HG02588 (cell line): ENCODE results near the gene LDLRAD4.
"Not testable (repeated sequence)": the region's sequence is repeated elsewhere in the genome, so short reads cannot be mapped to it uniquely, and the experiment has no call there.

ENCODE experiments used
- ATAC-seq: cut with Tn5 transposase; IDR thresholded peaks from one replicate; pipeline ENCODE4 v1.9.1; 2021; ENCODE audit warnings: mild to moderate bottlenecking, moderate library complexity; ENCODE audit not compliant: unreplicated experiment

The LDLRAD4 gene

GRCh38 chr18:13245481-13246000, 27.0 kb downstream of the LDLRAD4 start:
- no peak for ATAC-seq

- no peak for ATAC-seq
These were observed 27.6 kb downstream of the LDLRAD4 start for GRCh38 chr18:13246121-13246520.

GRCh38 chr18:13246591-13246990, 28.0 kb downstream of the LDLRAD4 start:
- no peak for ATAC-seq

- ATAC-seq: no peak
These were observed 28.9 kb downstream of the LDLRAD4 start for GRCh38 chr18:13247506-13247905.

- ATAC-seq: no peak
These were observed 34.3 kb downstream of the LDLRAD4 start for GRCh38 chr18:13252686-13253410.

GRCh38 chr18:13253786-13254688, 35.5 kb downstream of the LDLRAD4 start:
- ATAC-seq: no peak

- no peak for ATAC-seq
These were observed 36.7 kb downstream of the LDLRAD4 start for GRCh38 chr18:13254971-13255927.

GRCh38 chr18:13256444-13257305, 38.1 kb downstream of the LDLRAD4 start:
- ATAC-seq: no peak

- no peak for ATAC-seq
These were observed 38.9 kb downstream of the LDLRAD4 start for GRCh38 chr18:13257361-13257980.

GRCh38 chr18:13258921-13259320, 40.4 kb downstream of the LDLRAD4 start:
- ATAC-seq: no peak

GRCh38 chr18:13259701-13260100, 41.1 kb downstream of the LDLRAD4 start:
- ATAC-seq: no peak

GRCh38 chr18:13260197-13260934, 41.8 kb downstream of the LDLRAD4 start:
- no peak for ATAC-seq

GRCh38 chr18:13260935-13261640, 42.5 kb downstream of the LDLRAD4 start:
- ATAC-seq: no peak

- ATAC-seq: no peak
These were observed 43.2 kb downstream of the LDLRAD4 start for GRCh38 chr18:13261661-13262357.

GRCh38 chr18:13262358-13262680, 43.8 kb downstream of the LDLRAD4 start:
- ATAC-seq: not testable (repeated sequence)

- no peak for ATAC-seq
These were observed 44.5 kb downstream of the LDLRAD4 start for GRCh38 chr18:13262839-13263691.
